IPS DF 4.7 (cell line): Measurements from ENCODE around the gene DLG4.

ENCODE experiments used
- DNase-seq: peaks from one replicate; pipeline ENCODE4 v3.0.0-alpha.2; 2013; ENCODE audit warnings: low spot score; ENCODE audit errors: extremely low read depth

DLG4 gene

GRCh38 chr17:7215652-7216180 lies 3.9 kb downstream of the DLG4 start:
- no peak for DNase-seq

- no peak for DNase-seq
Observed at GRCh38 chr17:7215136-7215638, 4.4 kb downstream of the DLG4 start.

- DNase-seq: no peak
Observed at GRCh38 chr17:7214300-7215135, 5.1 kb downstream of the DLG4 start.

GRCh38 chr17:7213895-7214299 lies 5.7 kb downstream of the DLG4 start:
- peak; percentile 100 for DNase-seq

- no peak for DNase-seq
Observed at GRCh38 chr17:7211491-7212273, 8.0 kb downstream of the DLG4 start.

GRCh38 chr17:7208754-7209460 lies 10.7 kb downstream of the DLG4 start:
- no peak for DNase-seq

- DNase-seq: no peak
Observed at GRCh38 chr17:7208027-7208571, 11.5 kb downstream of the DLG4 start.

- DNase-seq: no peak
Observed at GRCh38 chr17:7207120-7208001, 12.3 kb downstream of the DLG4 start.

- DNase-seq: no peak
Observed at GRCh38 chr17:7205561-7205960, 14.1 kb downstream of the DLG4 start.

GRCh38 chr17:7204828-7205461 lies 14.7 kb downstream of the DLG4 start:
- no peak for DNase-seq

- DNase-seq: no peak
Observed at GRCh38 chr17:7204336-7204735, 15.3 kb downstream of the DLG4 start.

- no peak for DNase-seq
Observed at GRCh38 chr17:7203391-7203790, 16.2 kb downstream of the DLG4 start.

GRCh38 chr17:7196651-7197401 lies 22.8 kb downstream of the DLG4 start:
- DNase-seq: no peak

GRCh38 chr17:7195971-7196370 lies 23.7 kb downstream of the DLG4 start:
- no peak for DNase-seq

GRCh38 chr17:7192271-7192937 lies 27.2 kb downstream of the DLG4 start:
- DNase-seq: no peak

DNA sequence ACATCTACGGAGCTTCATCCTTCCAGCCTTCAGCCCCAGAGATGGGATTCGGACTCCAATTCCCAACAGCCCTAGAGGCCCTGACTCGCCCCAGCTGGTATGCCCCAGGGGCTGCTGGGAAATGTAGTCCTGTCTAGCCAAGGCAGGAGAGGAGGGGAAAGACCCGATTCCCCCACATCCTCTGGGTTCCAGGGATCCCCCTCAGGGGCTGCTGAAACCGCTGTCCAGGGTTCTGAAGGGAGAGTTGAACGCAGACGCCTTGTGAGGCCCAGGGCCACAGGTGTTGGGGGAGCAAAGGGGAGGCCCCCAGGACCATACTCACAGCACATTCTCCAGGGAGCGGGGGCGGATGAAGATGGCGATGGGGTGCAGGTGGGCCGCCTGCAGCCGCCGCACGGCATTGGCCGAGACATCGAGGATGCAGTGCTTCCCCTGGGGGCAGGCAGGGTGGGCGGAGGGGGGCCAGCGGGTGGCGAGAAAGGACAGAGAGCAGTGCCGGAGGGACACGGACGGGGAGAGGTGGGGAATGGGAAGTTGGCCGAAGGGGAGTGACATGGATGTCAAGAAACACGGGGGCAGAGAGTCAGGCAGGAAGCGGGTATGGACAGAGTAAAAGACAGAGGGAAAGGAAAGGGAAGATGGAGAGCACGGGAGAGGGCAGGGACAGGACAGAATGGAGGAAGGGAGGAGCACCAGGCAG lies 27.9 kb downstream of the DLG4 start:
- no peak for DNase-seq

DNA sequence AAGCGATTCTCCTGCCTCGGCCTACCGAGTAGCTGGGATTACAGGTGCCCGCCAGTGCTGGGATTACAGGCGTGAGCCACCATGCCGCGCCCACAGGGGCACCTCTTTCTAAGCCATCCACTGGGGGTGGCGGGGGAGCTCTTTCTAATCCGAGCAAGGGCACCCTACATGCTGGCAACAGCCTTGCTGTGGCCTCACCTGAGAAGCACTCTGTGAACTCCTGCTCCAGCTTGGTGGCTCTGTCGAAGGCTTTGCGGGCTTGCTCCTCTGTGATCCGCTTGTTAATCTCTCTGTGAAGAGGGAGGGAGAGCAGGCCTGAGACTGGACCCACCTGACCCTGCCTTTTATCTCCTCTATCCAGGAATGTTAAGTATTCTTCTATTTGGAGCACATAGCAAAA lies 28.6 kb downstream of the DLG4 start:
- DNase-seq: no peak
